Measurements from ENCODE around the gene TTLL1.
A peak's percentile ranks its signal among the peaks of the same experiment; 100 is the strongest.
"Not testable (repeated sequence)": the region's sequence is repeated elsewhere in the genome, so short reads cannot be mapped to it uniquely, and the experiment has no call there.

Gene TTLL1

DNA sequence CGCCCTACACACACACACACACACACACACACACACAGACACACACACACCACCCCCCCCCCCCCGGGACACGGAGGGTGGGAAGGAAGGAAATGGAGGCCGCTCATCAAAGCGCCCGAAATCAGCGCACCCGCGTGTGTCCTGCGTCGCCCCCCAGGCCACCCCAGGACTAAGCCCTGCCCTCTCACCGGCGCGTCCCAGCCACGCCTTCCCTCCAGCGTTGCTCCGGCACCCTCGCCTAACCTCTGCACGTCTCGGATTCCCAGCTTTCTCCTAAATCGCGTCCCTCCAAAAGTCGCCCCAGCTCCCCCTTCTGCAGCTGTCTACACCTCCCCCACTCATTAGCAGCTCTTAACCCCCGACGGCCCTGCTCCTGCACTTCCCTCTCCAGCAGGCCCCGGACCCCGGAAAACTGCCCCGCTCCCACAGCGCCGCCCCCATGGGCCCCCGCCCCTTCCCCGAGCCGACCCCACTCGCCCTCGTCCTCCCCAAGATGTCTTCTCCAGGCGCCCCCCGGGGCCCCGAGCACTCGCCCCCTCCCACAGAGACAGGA is 74.8 kb downstream of the TTLL1 start:
- DNase-seq: peak in 14 of 56 donors; percentile 9 to 60 (median 38)

- DNase-seq: no peak
Observed at GRCh38 chr22:43013355-43014315, 75.6 kb downstream of the TTLL1 start.

- DNase-seq: no peak
Observed at GRCh38 chr22:43012390-43012789, 76.8 kb downstream of the TTLL1 start.

GRCh38 chr22:43011079-43011478 is 78.1 kb downstream of the TTLL1 start:
- DNase-seq: no peak

- no peak for DNase-seq
Observed at GRCh38 chr22:43009444-43009843, 79.7 kb downstream of the TTLL1 start.

GRCh38 chr22:43008921-43009320 is 80.3 kb downstream of the TTLL1 start:
- DNase-seq: no peak

GRCh38 chr22:43008509-43008908 is 80.7 kb downstream of the TTLL1 start:
- DNase-seq: no peak

DNA sequence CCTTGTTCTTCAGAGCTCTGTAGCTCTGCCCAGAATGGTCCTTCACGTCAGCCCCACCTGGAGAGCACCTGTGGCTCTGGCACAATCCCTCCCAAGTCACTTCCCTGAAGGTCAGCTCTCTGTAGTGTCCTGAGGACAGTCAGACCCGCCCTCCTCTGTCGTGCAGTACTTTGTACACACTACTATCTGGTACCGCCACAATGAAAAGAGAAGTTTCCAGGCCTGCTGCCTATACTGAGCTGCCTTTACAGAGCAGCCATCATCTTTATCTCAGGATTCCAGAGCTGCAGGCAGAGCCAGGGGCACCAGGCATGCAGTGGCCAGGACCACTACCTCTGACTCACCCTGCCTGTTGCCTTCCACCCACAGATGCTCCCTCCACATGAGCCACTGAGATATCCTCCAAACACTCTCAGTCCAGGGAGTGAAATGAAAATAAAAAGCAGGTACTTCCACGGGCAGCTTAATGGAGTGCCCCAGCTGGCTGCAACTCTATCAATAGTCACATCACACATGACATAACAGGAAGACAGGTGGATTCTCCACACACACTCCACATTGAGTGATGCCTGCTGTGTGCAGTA is 81.6 kb downstream of the TTLL1 start:
- no peak for DNase-seq

GRCh38 chr22:43006753-43007152 is 82.4 kb downstream of the TTLL1 start:
- no peak for DNase-seq

DNA sequence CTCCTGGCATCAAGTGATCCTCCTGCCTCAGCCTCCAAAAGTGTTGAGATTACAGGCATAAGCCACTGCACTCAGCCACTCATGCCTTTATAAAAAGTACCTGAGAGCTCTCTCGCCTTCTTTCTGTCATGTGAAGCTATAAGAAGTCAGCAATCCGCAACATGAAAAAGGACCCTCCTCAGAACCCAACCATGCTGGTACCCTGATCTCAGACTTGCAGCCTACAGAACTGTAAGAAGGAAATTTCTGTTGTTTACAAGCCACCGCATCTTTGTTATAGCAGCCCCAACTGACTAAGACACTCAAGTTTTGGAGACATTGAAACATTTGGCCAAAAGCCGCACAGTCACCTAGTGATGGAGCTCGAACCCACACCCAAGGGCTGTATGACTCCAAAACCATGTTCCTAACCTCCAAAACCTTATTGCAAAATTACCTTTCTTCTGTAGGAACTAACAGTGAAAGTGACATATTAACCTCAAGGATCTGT is 83.1 kb downstream of the TTLL1 start:
- DNase-seq: no peak

GRCh38 chr22:43005106-43005505 is 84.1 kb downstream of the TTLL1 start:
- no peak for DNase-seq

GRCh38 chr22:43004362-43005035 is 84.7 kb downstream of the TTLL1 start:
- no peak for DNase-seq

DNA sequence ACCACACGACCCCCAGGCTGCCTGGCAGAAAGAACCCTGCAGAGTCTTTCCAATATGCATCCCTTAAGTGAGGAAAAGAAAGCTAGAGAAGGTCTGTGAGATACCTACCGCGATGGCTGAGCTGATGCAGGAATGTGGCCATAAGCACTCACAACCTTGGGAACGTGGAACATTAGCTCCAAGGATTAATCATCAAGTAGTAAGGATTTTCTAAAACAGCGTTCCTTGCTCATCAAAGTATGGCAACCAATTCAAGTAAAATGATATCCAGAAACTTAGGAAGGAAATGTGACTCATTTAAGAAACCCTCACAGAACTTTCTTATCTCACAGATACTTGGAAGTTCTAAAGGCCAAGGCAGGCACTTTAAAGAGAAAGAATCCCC is 87.0 kb downstream of the TTLL1 start:
- no peak for DNase-seq

- peak in 8 of 56 donors; percentile 5 to 54 (median 22) for DNase-seq
Observed at GRCh38 chr22:43001271-43002201, 87.7 kb downstream of the TTLL1 start.

- peak in 27 of 56 donors; percentile 10 to 77 (median 34) for DNase-seq
Observed at GRCh38 chr22:43000441-43001175, 88.6 kb downstream of the TTLL1 start.

DNA sequence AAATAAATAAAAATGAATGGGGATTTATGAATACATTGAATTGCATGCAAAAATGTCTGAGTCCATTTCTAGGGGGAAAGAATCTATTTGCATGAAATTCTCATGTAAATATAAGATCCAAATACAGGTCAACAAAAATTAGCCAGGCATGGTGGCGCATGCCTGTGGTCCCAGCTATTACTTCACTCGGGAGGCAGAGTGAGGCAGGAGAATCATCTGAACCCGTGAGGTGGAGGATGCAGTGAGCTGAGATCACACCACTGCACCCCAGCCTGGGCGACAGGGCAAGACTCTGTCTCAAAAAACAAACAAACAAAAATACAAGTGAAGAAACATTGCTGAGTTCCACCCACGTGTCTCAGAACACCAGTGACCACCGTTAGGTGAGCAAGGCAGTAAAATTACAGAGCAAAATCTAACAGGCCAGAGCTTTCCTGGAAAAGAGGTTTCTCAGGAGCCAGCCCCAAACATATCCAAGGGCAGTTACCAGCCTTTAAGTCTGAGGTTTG is 91.6 kb downstream of the TTLL1 start:
- DNase-seq: no peak

GRCh38 chr22:42996646-42997365 is 92.4 kb downstream of the TTLL1 start:
- DNase-seq: no peak

GRCh38 chr22:42995654-42996053 is 93.5 kb downstream of the TTLL1 start:
- DNase-seq: not testable (repeated sequence)

All from nucleus accumbens (tissue), 56 donors.